Subcutaneous adipose tissue (tissue), 4 donors: ENCODE data around the gene ITCH. TPM values are rescaled to one million over a fixed set of nuclear protein-coding genes. Genes with fewer than 3 reads are reported as not detected.

ENCODE experiments used
- CTCF ChIP-seq: fragments of 450-650 bp; IDR thresholded peaks from one replicate; pipeline ENCODE4 v1.5.1; 2016; ENCODE audit warnings: low read depth, mild to moderate bottlenecking, control low read depth, antibody characterized with exemption, moderate library complexity
- total RNA-seq, 4 donors: library from RNA; depleted of rRNA; stranded (reverse); fragments of >200 nt; gene quantifications; one replicate each; pipeline ENCODE4 v1.1.0, GENCODE V29; 2016

Gene ITCH
- total RNA-seq, 4 donors from 2014 or later, result 59.0 to 178 (median 74.2) TPM

GRCh38 chr20:34512266-34512954 lies 149.3 kb downstream of the ITCH start:
- TF ChIP-seq CTCF, result no peak

- TF ChIP-seq CTCF, result no peak
These were observed 149.9 kb downstream of the ITCH start for GRCh38 chr20:34512955-34513419.

GRCh38 chr20:34514897-34515483 lies 151.9 kb downstream of the ITCH start:
- no peak for TF ChIP-seq CTCF

GRCh38 chr20:34515484-34516246 lies 152.6 kb downstream of the ITCH start:
- no peak for TF ChIP-seq CTCF

- no peak for TF ChIP-seq CTCF
These were observed 153.4 kb downstream of the ITCH start, which contains the start of gene DYNLRB1 for GRCh38 chr20:34516247-34517113. Gene DYNLRB1 (plus strand): TSS chr20:34516422. CDS start chr20:34516459, 37 bp downstream.

- TF ChIP-seq CTCF, result no peak
These were observed 154.0 kb downstream of the ITCH start for GRCh38 chr20:34517114-34517505.
